Esophagus muscularis mucosa (tissue), 4 donors: Measurements from ENCODE around the gene CITED4. TPM values are rescaled to one million over a fixed set of nuclear protein-coding genes. Genes with fewer than 3 reads are reported as not detected.

ENCODE experiments used
- DNase-seq: peaks from one replicate; pipeline ENCODE4 v3.0.0-alpha.2; 2017; ENCODE audit errors: extremely low spot score
- H3K27ac ChIP-seq, 4 donors: fragments of 200-600 bp; sonication (generic); replicated peaks in 1 of 4; 1 replicate in 3 of 4; 2 replicates in 1 of 4; pipeline ENCODE4 v1.5.1; 2016 to 2019; ENCODE audit warnings: mild to moderate bottlenecking in 1 of 4
- H3K27me3 ChIP-seq, 4 donors: fragments of 200-600 bp; sonication (generic); one replicate each; pipeline versions ENCODE4 v1.5.1 to v1.6.0; 2016 to 2019
- H3K36me3 ChIP-seq, 4 donors: fragments of 200-600 bp; sonication (generic); one replicate each; pipeline ENCODE4 v1.5.1; 2016 to 2019
- H3K4me1 ChIP-seq, 4 donors: fragments of 200-600 bp; sonication (generic); one replicate each; pipeline ENCODE4 v1.5.1; 2016 to 2019
- H3K4me3 ChIP-seq, 4 donors: fragments of 200-600 bp; sonication (generic); 1 replicate in 2 of 4; 2 replicates in 2 of 4; pipeline ENCODE4 v1.5.1; 2016 to 2019; ENCODE audit warnings: mild to moderate bottlenecking in 4 of 4, moderate library complexity in 1 of 4
- H3K9me3 ChIP-seq, 4 donors: fragments of 200-600 bp; sonication (generic); 1 replicate in 3 of 4; 2 replicates in 1 of 4; pipeline ENCODE4 v1.5.1; 2016 to 2019
- EP300 ChIP-seq: sonication (generic); formaldehyde crosslinking; IDR thresholded peaks from one replicate; pipeline ENCODE4 v1.6.1; 2017; ENCODE audit warnings: antibody characterized with exemption
- POLR2A ChIP-seq: fragments of 450-650 bp; IDR thresholded peaks from one replicate; pipeline ENCODE4 v1.6.1; 2017; ENCODE audit warnings: antibody characterized with exemption, moderate library complexity, mild to moderate bottlenecking, low read depth
- POLR2AphosphoS5 ChIP-seq, 2 donors: sonication (generic); formaldehyde crosslinking; IDR thresholded peaks; one replicate each; pipeline ENCODE4 v1.6.1; 2017; ENCODE audit warnings: antibody characterized with exemption in 2 of 2
- WGBS: methylation state at CpG from one replicate; pipeline ENCODE4 v1.1.5; 2018; 5-methylcytosine and 5-hydroxymethylcytosine counted together
- intact Hi-C: fragments of 100-400 bp; cut with DNase I; formaldehyde crosslinking; loops from one replicate; pipeline ENCODE4 v1.15.1; 2023
- total RNA-seq, 4 donors: library from RNA; depleted of rRNA; stranded (reverse); fragments of >200 nt; gene quantifications; one replicate each; pipeline versions ENCODE4 v1.1.0 to v1.2.1, GENCODE V29; 2016
- TF ChIP-seq, protein P1 (sequence below), 3 experiments: fragments of 200-600 bp in 2 of 3; fragments of 450-650 bp in 1 of 3; sonication (generic) in 2 of 3; IDR thresholded peaks; one replicate each; pipeline ENCODE4 v1.5.1; 2017 to 2019; ENCODE audit warnings: antibody characterized with exemption in 3 of 3, mild to moderate bottlenecking in 2 of 3, moderate library complexity in 1 of 3

Gene CITED4
- total RNA-seq, 4 donors from 2014 or later, result 10.1 to 37.8 (median 18.5) TPM

DNA sequence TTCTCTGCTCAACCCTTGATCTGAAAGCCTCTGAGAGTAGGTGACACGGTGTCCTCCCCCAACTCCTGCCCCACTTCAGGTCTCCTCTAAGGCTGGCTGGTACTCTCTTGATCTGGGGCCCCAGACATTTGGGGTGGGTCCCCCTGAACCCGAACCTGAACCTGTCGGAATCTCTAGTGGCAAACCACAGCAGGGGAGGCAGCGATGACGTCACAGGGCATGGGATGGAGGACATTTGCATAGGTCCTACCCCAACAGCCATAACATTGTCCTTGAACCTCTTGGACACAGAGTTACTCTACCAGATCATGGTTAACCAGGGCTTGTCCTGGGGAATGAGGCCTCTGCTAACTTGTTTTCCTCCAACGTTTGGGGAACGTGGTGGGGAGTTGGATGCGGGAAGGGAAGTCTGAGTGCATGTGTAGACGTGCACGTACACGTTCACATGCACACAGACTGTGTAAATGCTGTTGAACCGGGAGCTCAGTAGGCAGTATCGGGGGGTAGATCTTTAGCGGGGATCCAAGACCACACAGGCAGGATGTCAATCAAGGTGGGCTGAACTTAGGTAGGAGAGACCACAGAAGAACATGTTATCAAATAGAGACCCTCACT is 32.4 kb downstream of the CITED4 start:
- DNase-seq, result no peak
- 92% methylated on average over 13 of the region's 14 CpGs for WGBS
- Histone ChIP-seq H3K27me3 (no peaks in the 10 kb centered on the region), H3K9me3 (no peaks in the 10 kb centered on the region), H3K4me1 (peaks cover 7 to 16% (median 14%) of the 10 kb centered on the region in 4 donors), H3K36me3 (peaks cover 0 to 39% (median 18%) of the 10 kb centered on the region in 4 donors), H3K27ac (no peak overlapping the region), H3K4me3 (no peak overlapping the region)
- TF ChIP-seq POLR2AphosphoS5 (IDR thresholded peaks at IDR 0.05), result no peak
- no peak for TF ChIP-seq EP300
- TF ChIP-seq POLR2A, result no peak
- TF ChIP-seq, protein P1, sequence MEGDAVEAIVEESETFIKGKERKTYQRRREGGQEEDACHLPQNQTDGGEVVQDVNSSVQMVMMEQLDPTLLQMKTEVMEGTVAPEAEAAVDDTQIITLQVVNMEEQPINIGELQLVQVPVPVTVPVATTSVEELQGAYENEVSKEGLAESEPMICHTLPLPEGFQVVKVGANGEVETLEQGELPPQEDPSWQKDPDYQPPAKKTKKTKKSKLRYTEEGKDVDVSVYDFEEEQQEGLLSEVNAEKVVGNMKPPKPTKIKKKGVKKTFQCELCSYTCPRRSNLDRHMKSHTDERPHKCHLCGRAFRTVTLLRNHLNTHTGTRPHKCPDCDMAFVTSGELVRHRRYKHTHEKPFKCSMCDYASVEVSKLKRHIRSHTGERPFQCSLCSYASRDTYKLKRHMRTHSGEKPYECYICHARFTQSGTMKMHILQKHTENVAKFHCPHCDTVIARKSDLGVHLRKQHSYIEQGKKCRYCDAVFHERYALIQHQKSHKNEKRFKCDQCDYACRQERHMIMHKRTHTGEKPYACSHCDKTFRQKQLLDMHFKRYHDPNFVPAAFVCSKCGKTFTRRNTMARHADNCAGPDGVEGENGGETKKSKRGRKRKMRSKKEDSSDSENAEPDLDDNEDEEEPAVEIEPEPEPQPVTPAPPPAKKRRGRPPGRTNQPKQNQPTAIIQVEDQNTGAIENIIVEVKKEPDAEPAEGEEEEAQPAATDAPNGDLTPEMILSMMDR (IDR thresholded peaks at IDR 0.05), result no peak
- intact Hi-C loops, result no loop called here

DNA sequence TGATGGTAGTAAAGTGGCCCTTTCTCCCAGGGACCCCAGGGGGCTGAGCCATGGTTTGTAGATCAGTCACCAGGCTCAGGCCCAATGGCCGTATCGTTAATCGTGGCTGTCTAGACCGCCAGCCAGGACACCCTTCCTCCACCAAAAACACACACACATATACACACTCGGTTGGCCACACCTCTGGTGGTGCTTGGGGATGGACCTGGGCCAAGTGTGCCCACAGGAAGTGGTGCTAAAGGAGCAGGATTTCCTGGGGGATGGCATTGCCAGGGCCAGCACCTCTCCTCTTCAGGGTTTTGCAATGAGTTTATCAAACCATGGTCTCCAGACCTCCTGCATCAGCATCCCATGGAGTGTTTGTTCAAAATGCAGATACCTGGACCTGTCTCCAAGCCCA is 36.2 kb downstream of the CITED4 start:
- Histone ChIP-seq H3K27ac (peak overlapping the region in 3 of 4 donors; percentile 52 to 79 (median 64)), H3K36me3 (peaks cover 0 to 17% (median 7%) of the 10 kb centered on the region in 4 donors), H3K27me3 (no peaks in the 10 kb centered on the region), H3K4me1 (peaks cover 11 to 53% (median 41%) of the 10 kb centered on the region in 4 donors), H3K9me3 (no peaks in the 10 kb centered on the region), H3K4me3 (no peak overlapping the region)
- no peak for TF ChIP-seq POLR2AphosphoS5 (IDR thresholded peaks at IDR 0.05)
- no peak for TF ChIP-seq POLR2A
- no peak for TF ChIP-seq EP300
- TF ChIP-seq, protein P1 (IDR thresholded peaks at IDR 0.05), result no peak
- DNase-seq, result no peak
- intact Hi-C loops, result no loop called here
- WGBS, result no CpG with 5 or more reads among the region's 5 CpGs

DNA sequence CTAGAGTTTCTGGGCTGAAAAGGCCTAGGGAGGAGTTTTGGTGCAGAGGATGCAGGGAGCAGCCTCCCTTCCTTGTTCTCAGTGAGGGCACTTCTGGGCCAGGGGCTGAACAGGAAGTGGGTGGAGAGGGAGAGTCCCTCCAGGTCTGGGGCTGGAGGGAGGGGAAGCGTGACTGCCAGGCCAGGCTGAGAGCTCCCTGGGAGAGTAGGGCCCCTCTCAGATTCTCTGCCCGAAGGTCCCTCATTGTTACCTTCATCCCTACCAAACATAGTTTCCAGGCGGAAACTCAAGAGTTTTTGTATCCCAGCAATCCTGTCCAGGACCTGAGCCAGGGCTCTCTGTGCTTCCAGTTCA is 36.8 kb downstream of the CITED4 start:
- peaks cover 11 to 59% (median 47%) of the 10 kb centered on the region in 4 donors for H3K4me1 ChIP-seq
- peak overlapping the region; percentile 52 to 79 (median 66) for H3K27ac ChIP-seq

DNA sequence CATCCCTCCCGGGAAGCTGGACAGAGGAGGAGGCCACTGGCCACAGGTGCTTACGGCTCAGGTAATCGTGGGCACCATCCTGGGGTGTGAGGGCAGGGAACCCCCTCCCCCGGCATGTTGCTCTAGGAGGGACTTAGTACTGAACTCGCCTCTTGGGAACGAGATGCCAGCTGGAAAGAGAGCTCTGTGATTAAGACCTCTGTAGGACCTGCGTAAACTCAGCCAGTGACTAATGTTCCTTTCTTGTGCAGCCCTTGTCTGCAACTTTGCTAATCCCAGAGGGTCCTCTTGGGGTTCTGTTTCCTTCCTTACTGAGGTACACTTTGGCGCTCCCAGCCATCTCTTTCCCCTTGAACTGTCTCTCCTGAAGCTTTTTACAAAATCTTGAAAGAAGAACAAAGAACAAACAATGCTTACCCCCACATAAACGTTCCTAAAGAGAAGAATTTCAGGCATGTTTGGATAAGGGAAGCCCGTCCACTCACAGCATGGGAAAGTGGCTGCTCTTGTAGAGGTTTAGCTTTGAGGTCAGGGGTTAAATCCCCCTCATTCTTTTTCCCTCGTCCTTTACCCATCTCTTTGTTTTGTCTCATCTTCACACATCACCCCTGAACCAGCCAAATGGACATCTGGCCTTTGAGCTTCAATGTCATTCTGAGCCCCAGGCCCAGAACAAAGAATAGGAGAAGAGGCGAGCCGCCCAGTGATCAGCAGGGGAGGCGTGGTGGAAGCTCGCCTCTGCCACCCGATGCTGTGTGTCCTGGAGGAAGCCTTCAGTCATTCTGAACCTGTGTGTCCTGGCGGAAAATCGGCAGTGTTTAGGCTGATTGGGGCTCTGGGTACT is 37.4 kb downstream of the CITED4 start:
- intact Hi-C loops, result no loop called here
- no peaks in the 10 kb centered on the region for H3K9me3 ChIP-seq
- peaks cover 11 to 65% (median 52%) of the 10 kb centered on the region in 4 donors for H3K4me1 ChIP-seq
- H3K27me3 ChIP-seq, result no peaks in the 10 kb centered on the region
- 50% methylated on average over 16 of the region's 18 CpGs for WGBS
- H3K4me3 ChIP-seq, result no peak overlapping the region
- peaks cover 0 to 22% (median 5%) of the 10 kb centered on the region in 4 donors for H3K36me3 ChIP-seq
- H3K27ac ChIP-seq, result peak overlapping the region; percentile 52 to 79 (median 66)
- DNase-seq, result no peak
- no peak for TF ChIP-seq POLR2A
- no peak for TF ChIP-seq EP300
- no peak for TF ChIP-seq POLR2AphosphoS5 (IDR thresholded peaks at IDR 0.05)
- TF ChIP-seq, protein P1 (IDR thresholded peaks at IDR 0.05), result no peak

More for the DNA sequence above, 36.8 kb downstream of the CITED4 start:
- H3K27me3 ChIP-seq, result no peaks in the 10 kb centered on the region
- peaks cover 0 to 16% (median 6%) of the 10 kb centered on the region in 4 donors for H3K36me3 ChIP-seq
- intact Hi-C loops, result no loop called here
- 72% methylated on average over 3 of the region's 3 CpGs for WGBS
- no peak for TF ChIP-seq EP300
- TF ChIP-seq POLR2AphosphoS5 (IDR thresholded peaks at IDR 0.05), result no peak
- no peak for TF ChIP-seq POLR2A
- H3K9me3 ChIP-seq, result no peaks in the 10 kb centered on the region
- no peak overlapping the region for H3K4me3 ChIP-seq
- no peak for DNase-seq

DNA sequence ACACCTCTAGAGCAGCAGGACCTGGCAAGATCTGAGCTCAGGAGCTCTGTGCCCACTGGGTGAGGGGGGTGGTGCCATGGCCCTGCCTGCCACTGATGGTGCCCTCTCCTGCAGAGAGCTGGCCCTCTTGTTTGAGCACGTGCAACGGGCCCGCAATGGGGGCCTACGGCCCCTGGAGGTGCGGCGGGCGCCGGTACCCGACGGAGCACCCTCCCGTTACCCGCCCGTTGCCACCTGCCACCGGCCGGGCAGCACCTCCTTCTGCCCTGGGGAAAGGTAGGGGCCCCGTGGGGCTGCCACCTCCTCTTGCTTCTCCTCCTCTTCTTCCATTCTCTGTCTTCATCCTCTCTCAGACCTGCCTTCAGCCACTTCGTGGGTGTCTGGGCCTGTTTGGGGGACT is 38.2 kb downstream of the CITED4 start:
- Histone ChIP-seq H3K4me1 (peaks cover 11 to 73% (median 54%) of the 10 kb centered on the region in 4 donors), H3K27me3 (no peaks in the 10 kb centered on the region), H3K36me3 (peaks cover 0 to 29% (median 9%) of the 10 kb centered on the region in 4 donors), H3K4me3 (no peak overlapping the region), H3K27ac (peak overlapping the region; percentile 52 to 79 (median 66)), H3K9me3 (no peaks in the 10 kb centered on the region)
- TF ChIP-seq POLR2AphosphoS5 (IDR thresholded peaks at IDR 0.05) (no peak), EP300 (no peak), POLR2A (no peak)
- TF ChIP-seq, protein P1 (IDR thresholded peaks at IDR 0.05), result no peak
- intact Hi-C loops, result no loop called here
- 93% methylated on average over 4 of the region's 17 CpGs for WGBS
- DNase-seq, result no peak
